Smooth muscle cell (in vitro differentiated cells): ENCODE measurements around the gene RBM39. TPM values are rescaled to one million over a fixed set of nuclear protein-coding genes. Genes with fewer than 3 reads are reported as not detected.
A peak's percentile ranks its signal among the peaks of the same experiment; 100 is the strongest.
"Not testable (repeated sequence)": the region's sequence is repeated elsewhere in the genome, so short reads cannot be mapped to it uniquely, and the experiment has no call there.

Experiments
- DNase-seq: peaks from one replicate; lab custom pipeline; 2025; ENCODE audit not compliant: unreplicated experiment; lab: John Stamatoyannopoulos, UW
- H2AFZ ChIP-seq: fragments of 200-600 bp; sonication (generic); 2 replicates; pipeline ENCODE4 v1.6.0; 2016; ENCODE audit warnings: antibody characterized with exemption, low read depth, mild to moderate bottlenecking
- H3F3A ChIP-seq: fragments of 200-600 bp; sonication (generic); 2 replicates; pipeline ENCODE4 v1.6.0; 2017; ENCODE audit warnings: antibody characterized with exemption, low read depth
- H3K27ac ChIP-seq: fragments of 200-600 bp; sonication (generic); 2 replicates; pipeline ENCODE4 v1.5.1; 2016; ENCODE audit warnings: low read depth, mild to moderate bottlenecking
- H3K27me3 ChIP-seq: fragments of 200-600 bp; sonication (generic); 2 replicates; pipeline ENCODE4 v1.6.1; 2016; ENCODE audit warnings: low read depth, mild to moderate bottlenecking
- H3K36me3 ChIP-seq: fragments of 200-600 bp; sonication (generic); 2 replicates; pipeline ENCODE4 v1.5.1; 2016; ENCODE audit warnings: low read depth
- H3K4me1 ChIP-seq: fragments of 200-600 bp; sonication (generic); 2 replicates; pipeline ENCODE4 v1.5.1; 2016; ENCODE audit warnings: low read depth
- H3K4me2 ChIP-seq: fragments of 200-600 bp; sonication (generic); 2 replicates; pipeline ENCODE4 v1.6.0; 2016; ENCODE audit warnings: mild to moderate bottlenecking
- H3K4me3 ChIP-seq: fragments of 200-600 bp; sonication (generic); 2 replicates; pipeline ENCODE4 v1.5.1; 2016; ENCODE audit warnings: mild to moderate bottlenecking
- H3K79me2 ChIP-seq: fragments of 200-600 bp; sonication (generic); 2 replicates; pipeline ENCODE4 v1.6.0; 2016; ENCODE audit warnings: low read depth, mild to moderate bottlenecking
- H3K9ac ChIP-seq: fragments of 200-600 bp; sonication (generic); 2 replicates; pipeline ENCODE4 v1.6.0; 2016; ENCODE audit warnings: low read depth
- H3K9me3 ChIP-seq: fragments of 200-600 bp; sonication (generic); replicated peaks from 2 replicates; pipeline ENCODE4 v1.5.1; 2016; ENCODE audit warnings: low read depth
- H4K20me1 ChIP-seq: fragments of 200-600 bp; sonication (generic); 2 replicates; pipeline ENCODE4 v1.6.0; 2016; ENCODE audit warnings: low read depth
- CTCF ChIP-seq: fragments of 200-600 bp; sonication (generic); IDR thresholded peaks from 2 replicates; pipeline ENCODE4 v1.5.1; 2017; ENCODE audit warnings: borderline replicate concordance, mild to moderate bottlenecking, antibody characterized with exemption; ENCODE audit not compliant: insufficient read depth, poor library complexity, severe bottlenecking
- WGBS: methylation state at CpG from one replicate; pipeline ENCODE4 v1.1.7; 2016; ENCODE audit warnings: low lambda C conversion rate; 5-methylcytosine and 5-hydroxymethylcytosine counted together
- polyA plus RNA-seq: library from polyadenylated mRNA; unstranded; fragments of >200 nt; fragmentation: Nextera tagmentation; extraction: Ambion mirVana; gene quantifications from 2 replicates; pipeline ENCODE4 v1.2.1, GENCODE V29; 2016
- total RNA-seq: library from RNA; depleted of rRNA; stranded (reverse); fragments of >200 nt; gene quantifications from 2 replicates; pipeline ENCODE4 v1.2.3, GENCODE V29; 2014

Gene RBM39
- total and polyA plus RNA-seq, 2 experiments from 2014 or later = 139 to 408 TPM

GRCh38 chr20:35695245-35695749, 46.8 kb downstream of the RBM39 start:
- Histone ChIP-seq H3K4me3 (no peak overlapping the region), H2AFZ (no peak overlapping the region), H3K4me2 (no peak overlapping the region), H3K27me3 (no peaks in the 10 kb centered on the region), H3K79me2 (peaks cover 6% of the 10 kb centered on the region), H4K20me1 (no peaks in the 10 kb centered on the region), H3K9me3 (no peaks in the 10 kb centered on the region), H3K9ac (no peak overlapping the region), H3K4me1 (peaks cover 5% of the 10 kb centered on the region), H3K27ac (no peak overlapping the region), H3K36me3 (peaks cover 6% of the 10 kb centered on the region), H3F3A (peaks cover 3% of the 10 kb centered on the region)
- no peak for DNase-seq
- no peak for TF ChIP-seq CTCF
- 91% methylated on average over 2 of the region's 2 CpGs for WGBS

- H3K9me3 ChIP-seq = no peaks in the 10 kb centered on the region
- H3F3A ChIP-seq = no peaks in the 10 kb centered on the region
- no peaks in the 10 kb centered on the region for H3K27me3 ChIP-seq
- 95% methylated on average over 4 of the region's 4 CpGs for WGBS
- H2AFZ ChIP-seq = no peak overlapping the region
- no peaks in the 10 kb centered on the region for H3K79me2 ChIP-seq
- no peak overlapping the region for H3K27ac ChIP-seq
- H3K36me3 ChIP-seq = peaks cover 10% of the 10 kb centered on the region
- no peaks in the 10 kb centered on the region for H3K4me1 ChIP-seq
- no peaks in the 10 kb centered on the region for H4K20me1 ChIP-seq
- no peak overlapping the region for H3K4me2 ChIP-seq
- DNase-seq = no peak
- no peak overlapping the region for H3K4me3 ChIP-seq
- H3K9ac ChIP-seq = no peak overlapping the region
- no peak for TF ChIP-seq CTCF
These were observed 51.8 kb downstream of the RBM39 start for GRCh38 chr20:35690265-35690664.

GRCh38 chr20:35686872-35687271, 55.2 kb downstream of the RBM39 start:
- H3K4me3 ChIP-seq, H3K27me3 ChIP-seq, H3K4me1 ChIP-seq, H3K9ac ChIP-seq, H4K20me1 ChIP-seq, H2AFZ ChIP-seq, H3K9me3 ChIP-seq, H3K4me2 ChIP-seq, H3K27ac ChIP-seq, H3K79me2 ChIP-seq, DNase-seq, H3F3A ChIP-seq: not testable (repeated sequence)
- TF ChIP-seq CTCF = peak; percentile 19
- 90% methylated on average over 11 of the region's 11 CpGs for WGBS
- peaks cover 10% of the 10 kb centered on the region for H3K36me3 ChIP-seq

- DNase-seq, H3K36me3 ChIP-seq: not testable (repeated sequence)
- WGBS = 97% methylated on average over 9 of the region's 9 CpGs
These were observed 56.7 kb downstream of the RBM39 start for GRCh38 chr20:35685368-35685767.

More at GRCh38 chr20:35685368-35685767, 56.7 kb downstream of the RBM39 start:
- H3K9me3 ChIP-seq, H3K4me1 ChIP-seq, H3K9ac ChIP-seq, H3K27me3 ChIP-seq, H2AFZ ChIP-seq, H3K4me2 ChIP-seq, H3K4me3 ChIP-seq, H4K20me1 ChIP-seq, H3K27ac ChIP-seq, H3F3A ChIP-seq, H3K79me2 ChIP-seq: not testable (repeated sequence)
